GM21723 (cell line): Measurements from ENCODE around the gene SGIP1.

Experiments used
- ATAC-seq: cut with Tn5 transposase; IDR thresholded peaks from one replicate; pipeline ENCODE4 v1.9.1; 2021; ENCODE audit warnings: mild to moderate bottlenecking, moderate library complexity; ENCODE audit not compliant: unreplicated experiment

The SGIP1 gene

DNA sequence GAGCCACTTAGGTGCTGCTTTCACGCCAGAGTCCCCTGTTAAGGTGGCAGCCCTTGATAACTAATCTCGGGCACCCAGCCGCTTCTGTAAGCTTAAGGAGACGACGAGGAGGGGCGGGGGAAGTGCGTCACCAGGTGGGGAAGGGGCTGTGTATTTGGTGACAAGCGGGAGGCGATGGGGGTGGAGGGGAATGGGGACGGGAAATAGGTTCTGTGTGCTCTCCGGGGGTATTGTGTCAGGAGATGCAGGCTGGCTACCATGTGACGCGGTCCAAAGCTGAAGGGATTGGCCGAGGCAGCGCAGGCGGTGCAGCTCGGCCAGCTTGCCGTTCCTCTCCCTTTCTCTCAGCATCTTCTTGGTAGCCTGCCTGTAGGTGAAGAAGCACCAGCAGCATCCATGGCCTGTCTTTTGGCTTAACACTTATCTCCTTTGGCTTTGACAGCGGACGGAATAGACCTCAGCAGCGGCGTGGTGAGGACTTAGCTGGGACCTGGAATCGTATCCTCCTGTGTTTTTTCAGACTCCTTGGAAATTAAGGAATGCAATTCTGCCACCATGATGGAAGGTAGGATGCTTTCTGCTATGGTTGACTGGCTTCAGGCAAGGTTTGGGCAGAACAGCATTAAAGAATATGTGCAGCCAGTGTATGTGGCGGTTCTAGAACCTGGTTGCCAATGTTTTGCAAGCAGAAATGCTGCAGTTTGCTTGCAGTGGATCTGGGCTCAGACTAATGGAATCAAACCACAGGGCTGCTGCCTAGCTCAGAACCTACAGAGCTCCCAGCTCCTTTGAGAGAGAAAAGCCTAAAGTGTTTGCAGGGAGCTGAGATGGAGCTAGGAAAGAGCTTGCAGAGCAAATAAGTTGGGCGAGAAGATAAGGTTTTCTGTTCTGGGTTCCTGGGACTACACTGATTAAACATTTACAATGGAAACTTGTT, at the start of gene SGIP1:
SGIP1 (plus strand) TSS at position 350 of the 937 bp plus-strand sequence; CDS start at position 556, 206 bp downstream.
- ATAC-seq, result no peak

- ATAC-seq, result no peak
Observed at GRCh38 chr1:66489151-66489550, 44.8 kb upstream of the SGIP1 start.

GRCh38 chr1:66489972-66490601, 43.9 kb upstream of the SGIP1 start:
- no peak for ATAC-seq

GRCh38 chr1:66490816-66491215, 43.1 kb upstream of the SGIP1 start:
- peak; percentile 88 for ATAC-seq

DNA sequence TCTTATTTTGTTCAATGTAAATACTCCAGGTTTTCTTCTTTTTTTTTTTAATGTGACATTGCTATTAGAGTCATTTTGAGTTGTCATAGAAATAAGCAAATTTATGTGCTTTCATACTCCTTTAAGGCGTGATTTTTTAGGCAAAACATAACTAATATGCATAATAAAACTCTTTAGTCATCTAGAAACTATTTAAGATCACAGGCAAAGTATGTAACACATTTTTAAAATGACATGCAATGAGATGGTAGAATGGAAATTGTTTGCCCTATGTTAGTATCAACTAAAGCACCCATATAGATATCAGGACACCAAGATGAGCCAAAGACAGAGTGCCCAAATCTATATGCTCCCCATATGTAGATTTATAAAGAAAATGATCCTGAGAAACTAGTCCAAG, 41.5 kb upstream of the SGIP1 start:
- no peak for ATAC-seq

DNA sequence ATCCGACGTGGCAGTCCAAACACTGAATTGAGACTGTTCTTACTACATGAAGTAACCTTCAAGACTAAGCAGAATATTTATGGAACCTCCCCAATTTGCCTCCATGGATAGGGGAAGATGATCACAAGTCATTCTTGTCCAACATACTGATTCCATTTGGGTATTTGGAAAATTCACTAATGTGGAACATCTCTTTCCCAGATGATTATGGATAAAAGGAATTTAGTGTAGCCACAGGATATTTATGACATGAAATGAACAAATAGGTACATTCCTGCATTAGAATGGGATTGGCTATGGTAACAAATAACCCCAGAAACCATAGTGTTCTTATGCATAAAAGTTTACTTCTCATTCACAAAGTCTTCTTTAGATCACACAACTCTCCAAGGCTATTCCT, 40.2 kb upstream of the SGIP1 start:
- ATAC-seq, result no peak

DNA sequence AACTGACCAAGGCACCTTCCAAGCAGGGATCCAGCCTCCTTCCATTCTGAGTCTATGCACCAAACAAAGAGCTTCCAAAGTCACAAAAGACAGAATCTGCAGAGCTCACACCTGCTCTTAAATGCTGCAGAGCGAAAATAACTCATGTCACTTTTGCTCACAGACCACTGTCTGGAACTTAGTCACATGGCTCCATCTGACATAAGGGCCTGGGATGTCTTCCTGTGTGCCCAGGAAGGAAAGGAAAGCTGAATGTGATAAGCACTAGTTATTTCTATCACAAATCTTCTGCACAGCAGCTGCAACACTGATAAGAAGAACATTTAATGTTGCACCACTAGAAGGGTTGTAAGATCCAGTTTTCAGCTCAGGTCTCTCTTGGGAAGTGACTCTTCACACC, 39.5 kb upstream of the SGIP1 start:
- ATAC-seq, result no peak

GRCh38 chr1:66495495-66495894, 38.5 kb upstream of the SGIP1 start:
- no peak for ATAC-seq

DNA sequence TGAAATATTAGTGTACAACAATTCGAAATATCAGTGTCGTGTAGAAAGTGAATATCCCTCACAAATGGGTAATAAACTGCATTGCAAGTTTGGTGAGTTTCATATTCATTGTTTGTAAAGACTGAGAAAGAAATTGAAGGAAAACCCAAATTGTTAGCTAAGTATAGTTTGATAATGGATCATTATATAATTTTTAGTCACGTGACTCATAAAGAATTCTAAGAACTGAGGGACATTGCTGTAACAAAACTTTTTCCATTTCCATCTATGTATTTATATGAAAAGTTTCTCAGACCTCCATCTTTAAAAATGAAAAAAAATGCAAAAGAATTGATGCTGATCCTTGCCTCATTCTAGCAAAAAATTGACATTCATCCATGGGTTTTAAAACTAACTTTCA, 36.0 kb upstream of the SGIP1 start:
- ATAC-seq, result no peak

DNA sequence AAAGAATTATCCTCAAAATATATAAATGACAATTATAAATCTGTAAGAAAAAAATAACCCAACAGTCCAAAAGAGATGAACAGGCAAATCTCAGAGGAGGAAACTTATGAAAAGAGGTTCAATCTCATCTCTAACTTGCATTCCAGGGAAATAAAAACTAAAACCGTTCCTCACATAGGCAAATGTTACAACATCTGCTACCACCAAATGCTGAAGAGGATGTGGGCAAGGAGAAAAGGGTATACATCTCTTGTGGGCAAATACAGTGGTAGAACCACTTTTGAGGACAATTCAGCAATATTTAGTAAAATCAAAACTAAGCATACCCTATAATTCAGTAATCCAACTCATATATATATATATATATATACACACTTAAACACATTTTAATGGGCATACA, 33.7 kb upstream of the SGIP1 start:
- no peak for ATAC-seq

- ATAC-seq, result no peak
Observed at GRCh38 chr1:66502086-66502485, 31.9 kb upstream of the SGIP1 start.

DNA sequence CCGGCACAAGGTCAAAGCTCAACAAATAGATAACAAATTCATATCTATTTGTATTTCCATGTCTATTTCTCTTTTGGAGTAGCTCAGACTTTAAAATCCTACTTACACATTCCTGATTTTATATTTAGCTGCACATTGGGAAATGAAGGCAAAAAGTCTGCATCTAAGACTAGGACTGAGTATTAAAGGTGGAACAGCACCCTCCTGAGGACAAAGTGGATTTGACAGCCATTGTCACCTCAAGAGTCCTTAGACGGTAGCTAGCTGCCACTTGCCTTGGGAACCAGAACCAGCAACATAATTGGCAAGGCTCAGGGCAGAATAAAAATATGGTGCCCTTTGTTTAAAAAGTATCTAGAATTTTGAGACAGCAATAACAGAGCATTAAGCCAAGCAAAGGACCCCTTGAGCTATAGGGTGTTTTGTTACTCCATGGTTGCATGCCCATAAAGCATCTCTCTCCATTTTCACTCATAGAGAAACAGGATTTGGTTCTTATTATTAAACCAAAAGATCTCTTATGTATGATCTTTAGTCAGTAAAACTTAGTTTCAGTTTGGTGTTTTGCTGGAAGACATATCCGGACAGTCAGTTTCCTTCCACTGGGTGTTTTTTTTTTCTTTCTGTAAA, 30.0 kb upstream of the SGIP1 start:
- peak; percentile 88 for ATAC-seq

DNA sequence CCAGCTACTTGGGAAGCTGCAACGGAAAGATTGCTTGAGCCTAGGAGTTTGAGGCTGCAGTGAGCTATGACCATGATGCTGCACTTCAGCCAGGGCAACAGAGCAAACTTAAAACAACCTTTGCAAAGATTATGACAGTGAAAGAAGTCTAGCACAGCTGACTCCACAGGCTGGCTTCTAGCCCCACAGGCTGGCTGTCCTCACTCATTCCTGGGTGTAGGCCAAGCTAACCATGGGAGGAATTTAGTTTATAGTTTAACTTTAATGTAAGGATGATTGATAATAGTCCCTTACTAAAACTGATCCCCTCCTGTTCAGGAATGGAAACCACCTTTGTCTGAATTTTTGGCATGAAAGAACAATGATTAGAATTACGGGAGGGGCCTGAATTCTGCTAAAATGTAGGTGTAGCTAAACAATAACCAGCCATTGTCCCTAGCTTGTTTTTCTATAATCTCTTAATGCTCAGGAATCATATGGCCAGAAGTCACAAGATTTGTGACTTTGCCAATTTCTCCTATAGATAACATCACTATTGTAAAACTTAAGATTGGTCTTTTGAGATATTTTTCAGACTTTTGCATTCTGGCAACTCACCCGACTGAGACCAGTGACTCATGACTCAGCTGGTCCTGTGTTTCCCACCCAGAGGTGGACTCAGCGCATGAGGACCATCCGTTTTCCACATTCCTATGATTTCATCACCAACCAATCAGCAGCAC, 28.1 kb upstream of the SGIP1 start:
- no peak for ATAC-seq

- ATAC-seq, result no peak
Observed at GRCh38 chr1:66506393-66506687, 27.6 kb upstream of the SGIP1 start.

DNA sequence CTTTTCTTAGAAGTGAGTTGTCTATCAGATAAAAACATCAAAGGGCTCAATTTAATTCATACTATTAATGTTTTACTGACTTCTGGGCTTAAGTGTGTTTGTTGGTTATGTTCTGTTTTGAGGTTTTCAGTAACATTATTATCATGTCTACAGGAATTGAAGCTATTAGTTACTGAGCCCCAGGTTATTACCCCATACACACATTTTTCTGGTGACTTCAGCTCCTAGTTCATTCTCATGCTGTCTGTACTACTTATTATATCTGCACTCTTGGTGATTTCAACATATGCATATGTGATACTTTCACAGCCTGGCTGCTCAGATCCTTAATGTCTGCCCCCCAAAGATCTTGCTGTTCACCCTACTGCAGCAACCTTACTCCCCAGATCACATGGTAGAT, 27.0 kb upstream of the SGIP1 start:
- no peak for ATAC-seq

DNA sequence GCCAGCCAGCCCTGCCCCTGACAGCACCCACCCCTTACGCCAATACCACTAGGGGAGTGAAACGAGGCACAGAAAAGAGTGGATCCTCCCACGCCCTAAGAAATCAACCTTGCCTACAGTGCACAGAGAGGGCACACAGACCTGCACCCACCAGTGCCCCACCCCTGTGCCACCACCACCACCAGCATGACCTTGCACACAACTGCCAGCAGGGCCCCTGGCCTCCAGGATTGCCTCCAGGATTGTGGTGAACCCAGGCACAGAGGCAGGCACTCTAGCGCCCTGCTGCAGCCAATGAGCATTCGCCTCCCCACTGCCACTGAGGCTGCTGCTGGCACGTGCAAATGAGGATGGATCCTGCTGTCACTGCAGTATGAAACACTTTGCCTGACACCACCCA, 23.5 kb upstream of the SGIP1 start:
- ATAC-seq, result no peak

GRCh38 chr1:66511118-66511517, 22.8 kb upstream of the SGIP1 start:
- no peak for ATAC-seq

- no peak for ATAC-seq
Observed at GRCh38 chr1:66517959-66518358, 16.0 kb upstream of the SGIP1 start.

DNA sequence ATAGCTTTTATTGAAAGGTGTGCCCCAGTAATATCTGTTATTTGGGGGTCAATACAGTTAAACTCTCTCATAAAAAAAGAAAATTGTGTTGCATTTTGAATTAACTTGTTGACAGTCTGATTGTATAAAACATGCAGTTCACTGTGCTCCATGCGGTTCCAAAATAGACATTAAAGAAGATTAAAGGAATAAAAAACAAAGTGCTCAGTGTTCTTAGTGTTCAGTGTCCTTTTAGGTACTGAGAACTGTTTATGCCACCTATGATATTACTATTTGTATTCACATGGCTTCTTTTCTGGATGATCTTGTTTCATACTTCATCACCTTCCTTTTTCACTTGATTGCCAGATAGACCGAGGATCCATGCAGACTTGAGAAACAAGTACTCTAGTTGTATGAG, 15.3 kb upstream of the SGIP1 start:
- ATAC-seq, result no peak

DNA sequence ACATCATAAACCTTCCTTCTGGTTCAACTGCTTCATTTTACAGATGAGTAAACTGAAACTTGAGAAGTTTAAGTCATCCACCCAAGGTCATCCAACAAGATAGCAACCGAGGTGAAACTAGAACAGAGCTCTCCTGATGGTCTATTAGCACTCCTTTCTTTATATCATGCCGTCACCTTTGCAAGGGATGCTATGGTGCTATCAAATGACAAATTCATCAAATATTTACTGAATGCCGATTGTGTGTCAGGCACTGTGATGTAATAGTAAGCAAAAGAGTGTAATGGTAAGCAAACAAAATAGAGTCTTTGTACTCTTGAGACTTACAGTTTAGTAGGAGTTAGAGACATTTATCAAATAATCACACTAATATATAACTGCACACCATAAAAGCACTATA, 14.0 kb upstream of the SGIP1 start:
- ATAC-seq, result no peak

DNA sequence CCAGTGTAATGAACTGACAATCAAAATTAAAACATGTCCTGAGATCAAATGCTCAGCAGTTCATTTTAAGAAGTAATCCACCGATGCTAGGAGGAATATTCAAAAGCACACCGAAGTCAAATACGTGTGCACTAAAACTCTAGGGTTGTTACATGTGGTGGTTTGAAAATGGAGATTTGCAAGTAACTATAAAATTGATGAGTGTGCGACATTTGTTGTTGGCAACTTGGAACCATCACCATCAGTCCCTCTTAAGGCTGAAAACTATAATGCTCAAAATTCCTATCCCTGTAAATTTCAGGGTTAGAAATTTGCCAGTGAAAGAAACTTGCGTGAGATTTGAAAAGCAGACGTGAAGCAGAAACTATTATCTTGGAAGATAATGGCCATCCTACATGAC, 13.3 kb upstream of the SGIP1 start:
- ATAC-seq, result no peak
